8988T (cell line): Measurements from ENCODE around the gene POU5F1.
"Not testable (repeated sequence)": the region's sequence is repeated elsewhere in the genome, so short reads cannot be mapped to it uniquely, and the experiment has no call there.

ENCODE experiments used
- DNase-seq: peaks from one replicate; pipeline ENCODE4 v3.0.0; 2011

POU5F1 gene

DNA sequence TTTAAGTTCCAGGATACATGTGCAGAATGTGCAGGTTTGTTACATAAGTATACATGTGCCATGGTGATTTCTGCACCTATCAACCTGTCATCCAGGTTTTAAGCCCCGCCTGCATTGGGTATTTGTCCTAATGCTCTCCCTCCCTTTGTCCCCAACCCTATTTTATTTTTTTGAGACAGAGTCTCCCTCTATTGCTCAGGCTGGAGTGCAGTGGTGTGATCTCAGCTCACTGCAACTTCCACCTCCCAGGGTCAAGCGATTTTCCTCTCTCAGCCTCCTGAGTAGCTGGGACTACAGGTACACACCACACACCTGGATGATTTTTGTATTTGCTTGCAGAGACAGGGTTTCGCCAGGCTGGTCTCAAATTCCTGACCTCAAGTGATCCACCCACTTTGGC is 18.7 kb upstream of the POU5F1 start:
- DNase-seq = not testable (repeated sequence)

GRCh38 chr6:31187780-31188194 is 17.3 kb upstream of the POU5F1 start:
- DNase-seq = no peak

DNA sequence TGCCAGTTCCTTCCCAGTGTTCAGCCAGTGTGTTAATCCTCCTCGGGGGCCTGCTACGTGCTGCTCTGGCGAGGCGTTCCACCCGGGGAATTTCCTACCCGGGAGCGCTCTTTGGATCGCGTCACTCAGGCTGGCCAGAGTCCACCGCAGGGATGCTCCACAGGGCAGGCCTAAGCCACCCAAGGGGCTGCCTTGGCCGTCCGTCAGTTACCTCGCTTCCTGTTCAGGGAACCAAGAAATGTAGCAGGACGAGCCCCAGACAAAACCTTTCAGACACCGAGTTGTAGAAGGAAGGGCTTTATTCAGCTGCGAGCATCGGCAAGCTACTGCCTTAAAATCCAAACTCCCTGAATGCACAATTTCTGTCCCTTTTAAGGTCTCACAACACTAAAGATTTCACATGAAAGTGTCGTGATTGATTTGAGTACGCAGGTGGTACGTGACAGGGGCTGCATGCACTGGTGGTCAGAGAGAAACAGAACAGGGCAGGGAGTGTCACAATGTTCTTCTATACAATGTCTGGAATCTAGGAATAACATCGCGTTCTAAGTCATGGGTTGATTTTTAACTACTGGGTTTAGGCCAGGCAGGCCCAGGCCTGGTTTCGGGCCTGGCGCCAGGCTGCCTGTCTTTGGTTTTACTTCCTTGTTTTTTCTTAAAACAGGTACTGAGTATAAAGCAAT is 15.7 kb upstream of the POU5F1 start:
- DNase-seq = no peak

DNA sequence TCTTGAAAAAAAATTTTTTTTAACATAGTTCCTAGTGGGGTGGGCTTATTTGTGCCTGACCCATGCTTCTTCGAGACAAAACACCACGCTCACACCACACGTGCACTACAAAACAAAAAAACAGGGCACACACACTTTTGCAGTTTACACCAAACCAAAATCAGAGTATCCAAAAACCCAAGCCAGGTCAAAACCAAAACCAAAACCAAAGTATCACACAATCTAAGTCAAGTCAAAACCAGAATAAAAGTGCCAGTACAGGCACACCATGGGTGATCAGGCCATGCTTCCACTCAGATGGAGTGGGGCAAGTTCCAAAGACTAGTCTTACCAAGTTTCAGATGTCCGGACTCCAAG is 15.2 kb upstream of the POU5F1 start:
- not testable (repeated sequence) for DNase-seq

DNA sequence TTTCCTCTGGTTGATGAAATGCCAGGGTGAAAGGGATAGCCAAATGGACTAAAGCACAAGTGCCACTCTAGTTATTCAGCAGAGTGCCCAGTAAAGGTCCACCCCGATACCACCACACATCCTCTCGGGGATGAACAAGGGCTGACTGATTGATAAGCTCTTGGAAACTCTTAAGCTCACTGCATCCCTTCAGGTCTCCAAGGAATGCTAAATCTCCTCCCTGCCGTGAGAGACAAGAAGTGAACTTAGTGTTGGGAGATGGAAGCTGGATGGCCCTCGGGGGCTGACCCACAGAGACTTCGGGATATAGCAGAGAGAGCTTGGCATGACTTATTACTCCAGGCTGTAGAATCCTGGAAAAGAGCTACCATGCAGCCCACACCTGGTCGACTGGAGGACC is 13.4 kb upstream of the POU5F1 start:
- not testable (repeated sequence) for DNase-seq

- not testable (repeated sequence) for DNase-seq
Observed at GRCh38 chr6:31183287-31183686, 12.8 kb upstream of the POU5F1 start.

- DNase-seq = peak; percentile 28
Observed at GRCh38 chr6:31180500-31180899, 10.0 kb upstream of the POU5F1 start.

DNA sequence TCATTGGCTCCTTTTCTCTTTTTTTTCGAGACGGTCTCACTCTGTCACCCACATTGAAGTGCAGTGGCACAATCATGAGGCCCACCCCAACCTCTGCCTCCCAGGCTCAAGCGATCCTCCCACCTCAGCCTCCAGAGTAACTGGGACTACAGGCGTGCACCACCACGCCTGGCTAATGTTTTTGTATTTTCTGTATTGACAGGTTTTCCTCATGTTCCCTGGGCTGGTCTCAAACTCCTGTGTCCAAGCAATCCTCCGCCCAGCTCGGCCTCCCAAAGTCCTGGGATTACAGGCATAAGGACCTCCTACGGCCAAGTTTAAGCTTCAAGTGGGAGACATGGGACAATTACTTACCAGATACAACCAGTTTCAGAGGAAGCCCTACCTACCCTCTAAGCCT is 9.4 kb upstream of the POU5F1 start:
- no peak for DNase-seq

DNA sequence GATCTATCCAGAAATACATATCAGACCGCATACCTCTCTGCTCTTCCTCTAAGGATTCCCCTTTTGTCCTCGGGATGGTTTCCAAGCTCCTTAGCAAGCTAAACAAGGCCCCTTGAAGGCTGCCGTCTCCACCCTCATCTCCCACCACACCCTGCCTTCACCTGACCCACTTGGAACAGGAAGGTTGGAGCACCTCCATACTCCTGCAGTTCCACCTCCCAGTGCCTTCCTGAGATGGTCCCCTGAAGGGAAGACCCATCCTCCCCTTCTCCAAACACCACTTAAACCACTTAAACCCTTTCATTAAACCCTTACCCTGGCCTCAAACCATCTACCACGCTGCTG is 8.5 kb upstream of the POU5F1 start:
- DNase-seq = no peak

- DNase-seq = peak; percentile 2
Observed at GRCh38 chr6:31178143-31179041, 7.9 kb upstream of the POU5F1 start.

- peak; percentile 59 for DNase-seq
Observed at GRCh38 chr6:31175971-31176370, 5.5 kb upstream of the POU5F1 start.

DNA sequence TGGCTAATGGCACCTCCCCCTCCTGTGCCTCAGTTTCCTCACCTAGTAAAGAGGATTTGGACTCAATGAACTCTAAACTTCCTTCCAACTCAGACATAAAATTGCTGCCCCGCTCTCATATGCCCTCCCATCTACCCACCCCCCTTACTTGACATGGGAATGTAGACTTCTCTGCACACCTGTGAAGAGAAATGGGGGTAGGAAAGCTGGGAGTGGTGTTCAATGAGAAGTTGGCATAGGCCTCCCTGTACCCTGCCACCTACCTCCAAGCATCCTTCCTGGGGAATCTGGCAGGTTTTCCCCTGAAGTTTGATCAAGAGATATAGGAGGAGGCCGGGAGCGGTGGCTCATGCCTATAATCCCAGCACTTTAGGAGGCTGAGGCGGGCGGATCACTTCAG is 3.9 kb upstream of the POU5F1 start:
- DNase-seq = no peak

GRCh38 chr6:31173406-31173805 is 2.9 kb upstream of the POU5F1 start:
- no peak for DNase-seq

GRCh38 chr6:31172973-31173384 is 2.5 kb upstream of the POU5F1 start:
- no peak for DNase-seq

- DNase-seq = peak; percentile 7
Observed at GRCh38 chr6:31171931-31172905, 1.7 kb upstream of the POU5F1 start.

- DNase-seq = peak; percentile 4
Observed at GRCh38 chr6:31170987-31171671, 647 bp upstream of the POU5F1 start.

- DNase-seq = peak; percentile 3
Observed at GRCh38 chr6:31169858-31170599, 453 bp downstream of the POU5F1 start.

- DNase-seq = no peak
Observed at GRCh38 chr6:31169123-31169857, 1.2 kb downstream of the POU5F1 start.

GRCh38 chr6:31168606-31169005 is 1.9 kb downstream of the POU5F1 start:
- DNase-seq = no peak

GRCh38 chr6:31165986-31166385 is 4.5 kb downstream of the POU5F1 start:
- DNase-seq = no peak
